Measurements from ENCODE around the gene KCNH6.

Gene KCNH6

DNA sequence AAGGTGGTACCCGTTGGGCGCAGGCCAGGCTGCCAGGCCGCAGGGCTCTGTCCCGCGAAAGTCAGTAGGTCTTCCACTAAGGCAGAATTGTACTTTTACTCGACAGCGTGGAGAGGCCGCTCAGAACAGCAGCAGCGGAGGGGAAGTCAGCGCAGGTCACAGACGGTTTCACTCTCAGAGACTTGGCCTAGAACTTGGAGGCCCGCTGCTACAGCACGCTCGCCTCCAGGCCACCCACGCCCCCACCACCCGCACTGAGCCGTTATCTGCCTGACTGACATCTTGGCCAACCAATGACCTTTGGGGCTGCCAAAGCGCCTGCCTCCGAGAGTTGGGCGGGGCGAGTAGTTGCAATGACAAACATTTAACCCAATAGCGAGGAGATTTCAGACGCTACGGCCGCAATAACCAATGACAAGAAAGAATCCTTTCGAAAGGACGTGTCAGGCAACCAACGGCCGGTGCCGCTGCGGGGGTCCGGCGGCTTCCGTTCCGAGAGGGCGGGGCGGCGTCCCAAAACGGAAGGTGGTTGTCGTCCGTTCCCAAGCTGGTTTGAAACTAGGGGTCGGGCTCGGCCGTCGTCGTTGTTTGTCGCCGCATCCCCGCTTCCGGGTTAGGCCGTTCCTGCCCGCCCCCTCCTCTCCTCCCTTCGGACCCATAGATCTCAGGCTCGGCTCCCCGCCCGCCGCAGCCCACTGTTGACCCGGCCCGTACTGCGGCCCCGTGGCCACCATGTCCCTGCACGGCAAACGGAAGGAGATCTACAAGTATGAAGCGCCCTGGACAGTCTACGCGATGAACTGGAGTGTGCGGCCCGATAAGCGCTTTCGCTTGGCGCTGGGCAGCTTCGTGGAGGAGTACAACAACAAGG, 27.0 kb downstream of the KCNH6 start, which contains the start of gene DCAF7:
DCAF7 (plus strand) TSS at position 532 of the 871 bp plus-strand sequence; CDS start at position 733, 201 bp downstream.
- DNase-seq, result peak; percentile 99 to 100 (median 99)
- H3K36me3 Mint-ChIP-seq (ENCODE audit: insufficient read depth), result peaks cover 17% of the 10 kb centered on the region
- H3K27me3 Mint-ChIP-seq, result no peaks in the 10 kb centered on the region
- H3K9me3 Mint-ChIP-seq, result no peaks in the 10 kb centered on the region
- H3K4me3 Mint-ChIP-seq, result peak within 1 kb of the TSS; percentile 98 to 99
- H3K4me1 Mint-ChIP-seq (ENCODE audit: low read depth in 2 of 2), result peaks cover 38 to 42% of the 10 kb centered on the region in 2 donors
- peak; percentile 94 for ATAC-seq (replicated peaks)
- H3K27ac Mint-ChIP-seq, result peak within 1 kb of the TSS; percentile 96 to 98

DNA sequence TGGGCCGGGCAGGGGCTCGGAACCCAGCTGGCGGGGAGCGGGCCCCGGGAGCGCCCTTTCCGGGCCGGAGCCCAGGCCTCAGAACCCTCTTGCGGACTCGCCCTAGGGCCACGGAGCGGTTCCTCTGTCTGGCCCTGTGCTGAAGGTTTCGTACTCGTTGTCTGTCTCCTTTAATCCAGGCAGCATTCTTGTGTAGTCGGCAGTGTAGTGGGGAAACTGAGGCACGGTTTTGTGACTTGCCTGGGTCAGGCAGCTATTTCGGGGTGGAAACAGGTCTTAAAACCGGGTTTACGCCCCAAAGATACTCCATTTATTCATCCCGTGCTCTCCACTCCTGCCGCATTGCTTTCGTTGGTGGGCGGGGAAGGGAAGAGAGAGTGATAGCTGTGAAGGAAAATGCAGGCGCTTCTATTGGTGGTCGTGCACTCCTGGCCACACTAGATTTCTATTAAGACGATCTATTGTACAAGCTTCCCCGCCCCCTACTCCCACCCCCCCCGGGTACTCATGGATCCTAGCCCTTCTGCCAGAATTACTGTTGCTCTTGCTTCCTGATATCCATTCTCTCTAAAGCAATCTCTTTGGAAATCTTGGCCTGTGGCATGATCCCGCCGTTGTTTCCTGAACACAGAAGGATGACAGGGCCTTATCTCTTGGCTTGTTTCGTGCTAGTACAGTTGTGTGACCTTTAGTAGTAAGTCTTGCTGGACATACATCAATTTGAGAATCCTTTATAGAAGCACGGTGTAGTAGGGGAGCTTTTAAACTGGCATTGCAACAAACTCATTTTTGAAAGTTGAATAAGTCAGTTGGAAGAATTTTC, 27.9 kb downstream of the KCNH6 start:
- Mint-ChIP-seq H3K27ac (peak overlapping the region; percentile 96 to 98), H3K27me3 (no peaks in the 10 kb centered on the region), H3K4me1 (ENCODE audit: low read depth in 2 of 2) (peaks cover 45 to 51% of the 10 kb centered on the region in 2 donors), H3K4me3 (peak overlapping the region; percentile 98 to 99), H3K36me3 (ENCODE audit: insufficient read depth) (peaks cover 17% of the 10 kb centered on the region), H3K9me3 (no peaks in the 10 kb centered on the region)
- ATAC-seq (replicated peaks) (no peak), DNase-seq (peak in 1 of 3 experiments; percentile 6)

DNA sequence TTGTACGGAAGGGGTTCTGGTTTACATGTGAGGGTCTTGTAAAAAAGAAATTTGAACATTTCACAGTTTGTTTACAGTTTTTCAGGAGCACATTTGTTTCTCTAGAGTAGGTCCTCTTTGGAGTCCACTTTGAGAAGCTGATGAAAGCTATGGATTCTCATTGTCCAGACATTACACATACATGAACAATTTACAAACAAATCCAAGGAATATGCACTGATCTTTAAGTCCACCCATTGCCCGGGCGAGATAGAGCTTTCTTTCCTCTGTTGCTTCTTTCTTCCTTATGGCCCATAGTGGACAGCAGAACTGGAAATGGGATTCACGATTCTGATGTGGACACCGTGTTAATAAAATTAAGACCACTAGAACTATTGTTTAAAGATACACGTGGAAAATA, 29.1 kb downstream of the KCNH6 start:
- ATAC-seq (replicated peaks), result no peak
- Mint-ChIP-seq H3K27me3 (no peaks in the 10 kb centered on the region), H3K4me3 (peak overlapping the region; percentile 98 to 99), H3K9me3 (no peaks in the 10 kb centered on the region), H3K4me1 (ENCODE audit: low read depth in 2 of 2) (peaks cover 51 to 61% of the 10 kb centered on the region in 2 donors), H3K36me3 (ENCODE audit: insufficient read depth) (peaks cover 17% of the 10 kb centered on the region), H3K27ac (peak overlapping the region in 1 of 2 donors; percentile 98)
- no peak for DNase-seq

DNA sequence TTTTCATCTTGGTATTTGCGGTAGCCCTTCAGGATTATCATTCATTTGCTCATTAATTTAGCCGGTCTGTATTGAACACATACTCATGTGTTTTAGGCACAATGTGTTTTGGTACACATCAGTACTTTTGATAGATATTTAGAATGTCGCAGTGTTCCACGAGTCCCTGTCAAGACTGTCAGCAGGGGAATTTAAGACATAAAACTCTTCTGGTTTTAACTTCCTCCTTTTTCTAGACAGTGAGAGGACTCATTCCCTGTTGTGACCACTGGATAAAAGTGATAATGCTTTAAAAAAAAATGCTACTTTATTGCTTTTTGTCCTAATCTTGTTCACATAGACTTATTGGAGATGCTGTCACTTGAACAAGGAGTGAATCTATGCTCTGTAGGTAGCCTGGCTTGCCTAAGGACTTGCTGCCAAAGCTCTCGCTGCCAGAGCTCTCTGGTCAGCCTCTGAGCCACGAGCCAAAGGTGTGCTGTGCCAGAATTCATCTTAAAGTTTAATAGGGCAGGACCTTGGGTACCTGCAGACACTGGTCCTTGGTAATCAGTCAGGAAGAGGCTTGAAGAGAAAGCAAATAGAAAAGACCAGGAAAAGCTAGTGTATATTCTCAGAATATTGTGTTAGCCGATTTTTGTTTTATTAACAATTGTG, 32.5 kb downstream of the KCNH6 start:
- H3K4me3 Mint-ChIP-seq, result peak overlapping the region in 1 of 2 donors; percentile 44
- H3K27ac Mint-ChIP-seq, result peak overlapping the region in 1 of 2 donors; percentile 19
- H3K36me3 Mint-ChIP-seq (ENCODE audit: insufficient read depth), result no peaks in the 10 kb centered on the region
- H3K27me3 Mint-ChIP-seq, result no peaks in the 10 kb centered on the region
- no peaks in the 10 kb centered on the region for H3K9me3 Mint-ChIP-seq
- DNase-seq, result no peak
- peaks cover 51 to 78% of the 10 kb centered on the region in 2 donors for H3K4me1 Mint-ChIP-seq (ENCODE audit: low read depth in 2 of 2)
- ATAC-seq (replicated peaks), result no peak

DNA sequence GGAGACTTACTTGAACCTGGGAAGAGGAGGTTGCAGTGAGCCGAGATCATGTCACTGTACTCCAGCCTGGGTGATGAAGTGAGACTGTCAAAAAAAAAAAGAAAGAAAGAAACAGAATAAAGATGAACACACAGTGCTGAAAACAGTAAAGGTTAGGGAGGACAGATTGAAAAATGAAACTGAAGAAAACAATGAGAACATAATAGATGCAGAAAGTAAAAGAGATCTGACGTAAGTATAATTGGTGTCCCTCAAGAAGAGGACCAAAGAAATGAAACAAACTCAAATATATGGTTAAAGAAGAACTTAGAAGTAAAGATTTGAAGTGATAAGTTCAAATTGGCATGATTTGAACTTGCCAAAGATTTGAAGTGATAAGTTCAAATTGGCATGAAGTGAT, 34.3 kb downstream of the KCNH6 start:
- DNase-seq (no peak), ATAC-seq (replicated peaks) (no peak)
- H3K36me3 Mint-ChIP-seq (ENCODE audit: insufficient read depth), result no peaks in the 10 kb centered on the region
- peak overlapping the region; percentile 4 to 27 for H3K27ac Mint-ChIP-seq
- H3K4me3 Mint-ChIP-seq, result no peak overlapping the region
- H3K27me3 Mint-ChIP-seq, result no peaks in the 10 kb centered on the region
- no peaks in the 10 kb centered on the region for H3K9me3 Mint-ChIP-seq
- peaks cover 52 to 77% of the 10 kb centered on the region in 2 donors for H3K4me1 Mint-ChIP-seq (ENCODE audit: low read depth in 2 of 2)

DNA sequence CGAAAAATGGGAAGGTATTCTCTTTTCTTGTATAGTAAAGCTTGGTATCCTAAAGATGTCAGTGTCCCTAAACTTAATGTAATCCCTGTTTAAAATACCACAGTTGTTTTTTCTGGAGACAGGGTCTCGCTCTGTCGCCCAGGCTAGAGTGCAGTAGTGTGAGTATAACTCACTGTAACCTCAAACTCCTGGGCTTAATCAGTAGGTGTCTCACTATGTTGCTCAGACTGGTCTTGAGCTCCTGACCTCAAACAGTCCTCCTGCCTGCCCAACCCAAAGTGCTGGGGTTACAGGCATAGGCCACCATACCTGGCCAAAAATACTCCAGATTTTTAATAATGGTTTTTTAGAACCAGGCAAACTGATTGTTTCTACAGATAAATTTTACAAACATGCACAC, 35.3 kb downstream of the KCNH6 start:
- peaks cover 48 to 72% of the 10 kb centered on the region in 2 donors for H3K4me1 Mint-ChIP-seq (ENCODE audit: low read depth in 2 of 2)
- no peak overlapping the region for H3K4me3 Mint-ChIP-seq
- H3K36me3 Mint-ChIP-seq (ENCODE audit: insufficient read depth), result peaks cover 4% of the 10 kb centered on the region
- DNase-seq, result no peak
- no peak for ATAC-seq (replicated peaks)
- H3K27ac Mint-ChIP-seq, result peak overlapping the region in 1 of 2 donors; percentile 72
- no peaks in the 10 kb centered on the region for H3K27me3 Mint-ChIP-seq
- no peaks in the 10 kb centered on the region for H3K9me3 Mint-ChIP-seq

DNA sequence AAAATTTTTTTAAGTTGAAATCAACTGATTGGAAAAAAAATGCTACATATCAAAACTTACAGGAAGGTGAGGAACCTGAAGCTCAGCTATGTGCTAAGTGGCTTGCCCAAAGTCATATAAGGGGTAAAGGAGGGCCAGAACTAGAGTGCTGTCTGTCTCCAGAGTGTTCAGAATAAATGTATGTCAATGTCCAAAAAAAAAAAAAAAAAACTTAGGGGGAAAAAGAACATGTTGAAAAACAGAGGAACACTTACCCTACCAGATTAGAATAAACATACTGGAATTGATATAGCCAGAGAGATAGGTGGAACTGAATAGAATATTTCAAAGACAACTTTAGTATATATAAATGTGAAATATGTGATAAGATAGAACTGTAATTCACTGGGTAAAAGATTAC, 38.7 kb downstream of the KCNH6 start:
- Mint-ChIP-seq H3K36me3 (ENCODE audit: insufficient read depth) (peaks cover 4% of the 10 kb centered on the region), H3K27ac (peak overlapping the region; percentile 55 to 63), H3K4me1 (ENCODE audit: low read depth in 2 of 2) (peaks cover 39 to 59% of the 10 kb centered on the region in 2 donors)

DNA sequence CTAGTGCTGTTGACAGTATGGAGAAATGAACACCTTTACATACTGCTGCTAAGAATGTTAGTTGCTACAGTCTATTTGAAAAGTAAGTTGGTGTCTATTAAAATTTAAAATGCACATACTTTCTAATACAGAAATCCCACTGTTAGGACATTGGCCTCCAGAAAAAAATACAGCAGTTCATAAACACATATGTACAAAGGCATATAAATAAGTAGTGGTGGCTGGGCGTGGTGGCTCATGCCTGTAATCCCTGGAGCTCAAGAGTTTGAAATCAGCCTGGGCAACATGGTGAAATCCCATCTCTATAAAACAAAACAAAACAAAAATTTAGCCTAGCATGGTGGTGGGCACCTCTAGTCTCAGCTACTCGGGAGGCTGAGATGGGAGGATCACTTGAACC, 40.2 kb downstream of the KCNH6 start:
- Mint-ChIP-seq H3K9me3 (no peaks in the 10 kb centered on the region), H3K27me3 (no peaks in the 10 kb centered on the region), H3K4me1 (ENCODE audit: low read depth in 2 of 2) (peaks cover 33 to 60% of the 10 kb centered on the region in 2 donors), H3K36me3 (ENCODE audit: insufficient read depth) (peaks cover 4% of the 10 kb centered on the region), H3K4me3 (no peak overlapping the region), H3K27ac (peak overlapping the region in 1 of 2 donors; percentile 57)
- no peak for ATAC-seq (replicated peaks)
- DNase-seq, result no peak

More for the DNA sequence above, 38.7 kb downstream of the KCNH6 start:
- DNase-seq (no peak), ATAC-seq (replicated peaks) (no peak)
- Mint-ChIP-seq H3K9me3 (no peaks in the 10 kb centered on the region), H3K27me3 (no peaks in the 10 kb centered on the region), H3K4me3 (no peak overlapping the region)

DNA sequence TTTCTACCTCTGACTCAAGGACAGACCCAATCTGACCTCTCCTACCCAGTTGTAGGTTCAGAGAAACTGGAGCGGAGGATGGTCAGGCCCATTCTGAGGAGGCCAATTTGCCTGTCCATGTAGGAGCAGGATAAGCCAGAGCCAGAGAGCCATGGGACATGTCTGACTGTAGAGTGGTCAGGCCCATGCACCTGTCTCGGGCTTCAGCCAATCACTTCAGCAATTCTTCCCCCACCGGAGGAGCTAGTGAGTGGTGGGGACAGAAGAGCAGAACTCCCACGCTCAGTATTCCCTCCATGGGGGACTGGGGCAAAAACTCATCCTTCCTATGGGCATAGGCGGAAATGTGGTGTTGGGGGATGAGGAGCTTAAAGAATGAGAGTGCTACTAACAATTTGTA, 41.4 kb downstream of the KCNH6 start:
- Mint-ChIP-seq H3K36me3 (ENCODE audit: insufficient read depth) (peaks cover 4% of the 10 kb centered on the region), H3K9me3 (no peaks in the 10 kb centered on the region), H3K27me3 (no peaks in the 10 kb centered on the region), H3K27ac (peak overlapping the region in 1 of 2 donors; percentile 57), H3K4me1 (ENCODE audit: low read depth in 2 of 2) (peaks cover 35 to 61% of the 10 kb centered on the region in 2 donors), H3K4me3 (no peak overlapping the region)
- no peak for ATAC-seq (replicated peaks)
- no peak for DNase-seq

DNA sequence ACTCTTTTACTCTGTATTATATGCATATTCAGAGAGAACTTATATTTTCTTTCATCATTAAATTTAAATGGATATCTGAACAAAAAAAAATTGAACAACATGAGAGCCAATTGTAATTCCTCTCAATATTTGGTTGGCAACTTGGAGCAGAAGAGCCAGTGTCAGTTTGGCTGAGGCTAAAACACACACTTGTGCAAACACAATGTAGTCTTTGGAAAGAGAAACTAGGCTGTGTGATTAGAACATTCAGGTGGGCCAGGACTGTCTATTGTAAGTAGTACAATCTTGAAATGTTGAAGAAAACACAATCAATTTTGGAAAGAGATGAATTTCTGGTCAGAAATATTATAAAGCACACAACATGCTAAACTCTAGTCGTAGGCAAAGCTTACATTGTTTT, 44.1 kb downstream of the KCNH6 start:
- no peaks in the 10 kb centered on the region for H3K27me3 Mint-ChIP-seq
- H3K36me3 Mint-ChIP-seq (ENCODE audit: insufficient read depth), result peaks cover 4% of the 10 kb centered on the region
- ATAC-seq (replicated peaks) (no peak), DNase-seq (no peak)
- no peak overlapping the region for H3K4me3 Mint-ChIP-seq
- H3K9me3 Mint-ChIP-seq, result no peaks in the 10 kb centered on the region
- H3K27ac Mint-ChIP-seq, result no peak overlapping the region
- peaks cover 33 to 56% of the 10 kb centered on the region in 2 donors for H3K4me1 Mint-ChIP-seq (ENCODE audit: low read depth in 2 of 2)

DNA sequence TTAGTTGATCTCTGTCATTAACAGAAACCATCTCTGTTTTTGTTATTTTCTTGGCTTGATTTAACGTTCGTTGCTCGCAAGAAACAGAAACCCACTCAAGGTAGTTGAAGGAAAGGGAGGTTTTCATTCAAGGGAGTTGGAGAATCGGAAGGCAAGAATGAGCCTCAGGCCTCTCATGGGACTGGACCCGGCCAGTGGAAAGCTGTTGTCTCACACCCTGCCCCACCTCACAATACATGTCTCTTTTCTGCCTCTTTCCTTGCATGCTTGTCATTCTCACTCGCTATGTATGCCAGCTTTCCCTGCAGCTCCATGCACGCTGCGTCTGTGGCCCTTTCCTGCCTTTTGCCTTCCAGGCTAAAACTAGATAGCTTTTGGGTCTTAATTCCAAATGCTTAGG, 45.4 kb downstream of the KCNH6 start:
- no peaks in the 10 kb centered on the region for H3K9me3 Mint-ChIP-seq
- H3K27ac Mint-ChIP-seq, result peak overlapping the region in 1 of 2 donors; percentile 42
- DNase-seq (no peak), ATAC-seq (replicated peaks) (no peak)
- H3K36me3 Mint-ChIP-seq (ENCODE audit: insufficient read depth), result no peaks in the 10 kb centered on the region
- H3K4me1 Mint-ChIP-seq (ENCODE audit: low read depth in 2 of 2), result peaks cover 30 to 57% of the 10 kb centered on the region in 2 donors
- H3K27me3 Mint-ChIP-seq, result no peaks in the 10 kb centered on the region
- H3K4me3 Mint-ChIP-seq, result no peak overlapping the region

DNA sequence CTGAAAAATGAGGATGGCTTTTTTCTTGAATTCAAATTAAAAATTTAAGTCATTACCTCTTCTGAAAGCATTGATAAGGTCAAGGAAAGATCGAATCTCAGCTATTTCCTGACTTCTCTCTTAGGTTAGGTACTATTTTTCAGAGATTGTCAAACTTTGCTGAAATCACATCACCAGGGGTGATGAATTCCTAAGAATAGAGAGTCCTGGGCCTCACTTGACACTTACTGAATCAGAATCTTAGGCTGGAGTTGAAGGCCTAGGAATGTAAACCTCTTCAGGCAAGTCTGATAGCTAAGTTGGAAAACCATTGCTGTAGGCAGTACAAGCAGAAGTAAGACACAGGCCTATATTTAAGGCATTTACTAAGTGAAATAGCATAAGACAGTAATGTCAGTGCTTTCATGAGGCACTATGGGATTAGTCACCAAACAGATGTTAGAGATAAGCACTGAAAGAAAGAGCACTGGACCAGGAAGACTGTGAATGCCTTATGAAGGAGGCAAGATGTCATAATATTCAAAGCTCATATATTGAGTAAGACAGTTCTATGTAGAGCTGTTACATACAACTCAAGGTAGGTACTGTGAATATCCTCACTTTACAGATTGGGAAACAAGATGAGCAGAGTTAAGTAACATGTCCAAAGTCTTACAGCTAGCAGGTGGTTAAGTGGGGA, 48.6 kb downstream of the KCNH6 start:
- peak overlapping the region; percentile 1 to 90 for H3K27ac Mint-ChIP-seq
- no peaks in the 10 kb centered on the region for H3K27me3 Mint-ChIP-seq
- H3K4me3 Mint-ChIP-seq, result no peak overlapping the region
- H3K9me3 Mint-ChIP-seq, result no peaks in the 10 kb centered on the region
- H3K36me3 Mint-ChIP-seq (ENCODE audit: insufficient read depth), result no peaks in the 10 kb centered on the region
- DNase-seq, result no peak
- peaks cover 29 to 57% of the 10 kb centered on the region in 2 donors for H3K4me1 Mint-ChIP-seq (ENCODE audit: low read depth in 2 of 2)
- ATAC-seq (replicated peaks), result no peak
